H9 (cell line): ENCODE results near the gene KIF26B. TPM values are rescaled to one million over a fixed set of nuclear protein-coding genes. Genes with fewer than 3 reads are reported as not detected.

Source experiments
- DNase-seq: peaks from one replicate; pipeline ENCODE4 v3.0.0-alpha.2; 2017
- H2AFZ ChIP-seq: one replicate; pipeline ENCODE4 v1.6.1; 2013; ENCODE audit warnings: mild to moderate bottlenecking, low read length, control low read depth, moderate library complexity
- H2AK5ac ChIP-seq: 2 replicates; pipeline ENCODE4 v1.6.1; 2013; ENCODE audit warnings: low read length, control low read depth, mixed read lengths; ENCODE audit not compliant: insufficient read length
- H2BK120ac ChIP-seq: one replicate; pipeline ENCODE4 v1.6.1; 2013; ENCODE audit warnings: low read depth, mild to moderate bottlenecking, low read length, control low read depth, inconsistent platforms; ENCODE audit not compliant: poor library complexity, severe bottlenecking
- H2BK12ac ChIP-seq: 2 replicates; pipeline ENCODE4 v1.6.1; 2013; ENCODE audit warnings: low read length, control low read depth, mixed read lengths, low read depth; ENCODE audit not compliant: insufficient read length
- H2BK15ac ChIP-seq: 2 replicates; pipeline ENCODE4 v1.6.1; 2013; ENCODE audit warnings: low read depth, low read length, control low read depth
- H2BK20ac ChIP-seq: one replicate; pipeline ENCODE4 v1.6.1; 2013; ENCODE audit warnings: low read depth, mild to moderate bottlenecking, low read length, control low read depth, inconsistent platforms; ENCODE audit not compliant: poor library complexity, severe bottlenecking
- H2BK5ac ChIP-seq: 2 replicates; pipeline ENCODE4 v1.6.1; 2013; ENCODE audit warnings: low read length, control low read depth, mixed read lengths; ENCODE audit not compliant: insufficient read length
- H3K14ac ChIP-seq: 2 replicates; pipeline ENCODE4 v1.6.1; 2013; ENCODE audit warnings: low read length, control low read depth; ENCODE audit not compliant: insufficient read depth
- H3K18ac ChIP-seq: 2 replicates; pipeline ENCODE4 v1.6.1; 2013; ENCODE audit warnings: low read depth, mild to moderate bottlenecking, mixed read lengths, low read length, control low read depth; ENCODE audit not compliant: insufficient read length
- H3K23ac ChIP-seq: 2 replicates; pipeline ENCODE4 v1.6.1; 2013; ENCODE audit warnings: low read length, control low read depth, mixed read lengths, low read depth; ENCODE audit not compliant: insufficient read length
- H3K23me2 ChIP-seq: 2 replicates; pipeline ENCODE4 v1.6.1; 2013; ENCODE audit warnings: low read depth, mild to moderate bottlenecking, mixed read lengths, low read length, control low read depth; ENCODE audit not compliant: insufficient read length, poor library complexity, severe bottlenecking
- H3K27ac ChIP-seq: 2 replicates; pipeline ENCODE4 v1.5.1; 2013; ENCODE audit warnings: low read length, control low read depth, mixed read lengths, low read depth; ENCODE audit not compliant: insufficient read length
- H3K27me3 ChIP-seq: 2 replicates; pipeline ENCODE4 v1.6.1; 2013; ENCODE audit warnings: low read length, control low read depth, inconsistent platforms; ENCODE audit not compliant: insufficient read depth
- H3K4ac ChIP-seq: 2 replicates; pipeline ENCODE4 v1.6.1; 2013; ENCODE audit warnings: low read depth, mild to moderate bottlenecking, control low read depth, inconsistent platforms, low read length, moderate library complexity
- H3K4me1 ChIP-seq: 2 replicates; pipeline ENCODE4 v1.6.1; 2013; ENCODE audit warnings: low read length, control low read depth, inconsistent platforms; ENCODE audit not compliant: insufficient read depth
- H3K4me2 ChIP-seq: 2 replicates; pipeline ENCODE4 v1.6.1; 2013; ENCODE audit warnings: low read length, control low read depth, mixed read lengths; ENCODE audit not compliant: insufficient read length, insufficient read depth
- H3K56ac ChIP-seq: 2 replicates; pipeline ENCODE4 v1.6.1; 2013; ENCODE audit warnings: low read depth, mild to moderate bottlenecking, mixed read lengths, low read length, control low read depth; ENCODE audit not compliant: insufficient read length
- H3K79me1 ChIP-seq: 2 replicates; pipeline ENCODE4 v1.6.1; 2013; ENCODE audit warnings: low read depth, mild to moderate bottlenecking, moderate library complexity, low read length, control low read depth, inconsistent platforms; ENCODE audit not compliant: insufficient read depth, poor library complexity, severe bottlenecking
- H3K79me2 ChIP-seq: 2 replicates; pipeline ENCODE4 v1.6.1; 2013; ENCODE audit warnings: low read length, control low read depth, inconsistent platforms; ENCODE audit not compliant: insufficient read depth
- H3K9ac ChIP-seq: 2 replicates; pipeline ENCODE4 v1.6.1; 2013; ENCODE audit warnings: low read length, control low read depth, mixed read lengths; ENCODE audit not compliant: insufficient read length; ENCODE audit errors: extremely low read depth
- H3K9me3 ChIP-seq: one replicate; pipeline ENCODE4 v1.6.1; 2013; ENCODE audit warnings: low read depth, low read length, inconsistent platforms; ENCODE audit not compliant: control insufficient read depth
- H3T11ph ChIP-seq: one replicate; pipeline ENCODE4 v1.6.1; 2013; ENCODE audit warnings: mild to moderate bottlenecking, low read length, control low read depth, inconsistent platforms
- H4K20me1 ChIP-seq: one replicate; pipeline ENCODE4 v1.6.1; 2013; ENCODE audit not compliant: control insufficient read depth, insufficient read length, insufficient read depth
- H4K5ac ChIP-seq: 2 replicates; pipeline ENCODE4 v1.6.1; 2013; ENCODE audit warnings: low read depth, mild to moderate bottlenecking, mixed read lengths, low read length, control low read depth; ENCODE audit not compliant: insufficient read length
- H4K8ac ChIP-seq: replicated peaks from 2 replicates; pipeline ENCODE4 v1.6.1; 2013; ENCODE audit warnings: low read length, control low read depth, mixed read lengths, low read depth; ENCODE audit not compliant: insufficient read length
- H4K91ac ChIP-seq: 2 replicates; pipeline ENCODE4 v1.6.1; 2013; ENCODE audit warnings: low read depth, mild to moderate bottlenecking, moderate library complexity, mixed read lengths, low read length, control low read depth; ENCODE audit not compliant: insufficient read length
- H3K27ac Mint-ChIP-seq, 3 experiments: 2 replicates in 2 of 3; 3 replicates in 1 of 3; pipeline ENCODE4 v1.8.0; 2020 to 2021; ENCODE audit warnings: mixed read lengths in 3 of 3, mild to moderate bottlenecking in 1 of 3, moderate library complexity in 1 of 3
- H3K27me3 Mint-ChIP-seq: 2 replicates; pipeline ENCODE4 v1.8.0; 2021; ENCODE audit warnings: low read depth, mild to moderate bottlenecking, moderate library complexity, mixed read lengths
- H3K36me3 Mint-ChIP-seq, 3 experiments: 2 replicates in 2 of 3; 3 replicates in 1 of 3; pipeline ENCODE4 v1.8.0; 2020 to 2021; ENCODE audit warnings: low read depth in 3 of 3, mixed read lengths in 3 of 3; ENCODE audit not compliant: insufficient read depth in 1 of 3
- H3K4me1 Mint-ChIP-seq, 2 experiments: 2 replicates each; pipeline ENCODE4 v1.8.0; 2020; ENCODE audit warnings: mixed read lengths in 2 of 2
- H3K4me3 Mint-ChIP-seq, 2 experiments: 2 replicates in 1 of 2; 3 replicates in 1 of 2; pipeline ENCODE4 v1.8.0; 2020 to 2021; ENCODE audit warnings: mild to moderate bottlenecking in 2 of 2, mixed read lengths in 2 of 2, moderate library complexity in 1 of 2
- H3K9me3 Mint-ChIP-seq, 2 experiments: 2 replicates in 1 of 2; 3 replicates in 1 of 2; pipeline ENCODE4 v1.8.0; 2020; ENCODE audit warnings: mild to moderate bottlenecking in 2 of 2, mixed read lengths in 2 of 2, moderate library complexity in 1 of 2
- CTCF ChIP-seq: fragments of 200-600 bp; sonication (generic); conservative IDR thresholded peaks from 3 replicates; pipeline ENCODE4 v1.8.0; 2021; ENCODE audit warnings: antibody characterized with exemption, mild to moderate bottlenecking
- WGBS: extraction: QIAGEN DNeasy Blood & Tissue Kit; methylation state at CpG from one replicate; pipeline ENCODE4 v1.1.7; 2013; ENCODE audit warnings: missing lambda C conversion rate, low lambda C conversion rate, mixed read lengths; ENCODE audit not compliant: insufficient read length; ENCODE audit errors: extremely low coverage; 5-methylcytosine and 5-hydroxymethylcytosine counted together
- total RNA-seq: library from RNA; stranded (reverse); gene quantifications from 2 replicates; pipeline ENCODE4 v1.2.1, GENCODE V29; 2021

The KIF26B gene
- total RNA-seq, 1 experiment from 2014 or later, result 0.13 TPM

GRCh38 chr1:245611251-245611650 lies 456.5 kb downstream of the KIF26B start:
- no peak overlapping the region for H2AFZ ChIP-seq
- Mint-ChIP-seq H3K27ac (no peak overlapping the region), H3K4me3 (no peak overlapping the region), H3K9me3 (no peaks in the 10 kb centered on the region), H3K4me1 (peaks cover 3 to 15% of the 10 kb centered on the region in 2 experiments; a peak in 3 of 4 replicates), H3K36me3 (no peaks in the 10 kb centered on the region), H3K27me3 (no peaks in the 10 kb centered on the region)
- no peak overlapping the region for H2BK5ac ChIP-seq
- H2BK120ac ChIP-seq, result no peak overlapping the region
- H2AK5ac ChIP-seq, result no peak overlapping the region
- no peaks in the 10 kb centered on the region for H3K9me3 ChIP-seq
- no peaks in the 10 kb centered on the region for H4K20me1 ChIP-seq
- no peak overlapping the region for H3K4ac ChIP-seq
- H4K5ac ChIP-seq, result no peak overlapping the region
- H3K79me1 ChIP-seq, result no peaks in the 10 kb centered on the region
- no peak overlapping the region for H3K23ac ChIP-seq
- H3K14ac ChIP-seq, result no peak overlapping the region
- H3K56ac ChIP-seq, result no peak overlapping the region
- H2BK15ac ChIP-seq, result no peak overlapping the region
- TF ChIP-seq CTCF, result no peak
- H3K79me2 ChIP-seq, result no peaks in the 10 kb centered on the region
- no peak for DNase-seq
- no peak overlapping the region for H4K91ac ChIP-seq
- H3K4me2 ChIP-seq, result no peak overlapping the region
- H3K23me2 ChIP-seq, result peaks cover 2% of the 10 kb centered on the region
- no peak overlapping the region for H2BK20ac ChIP-seq
- H3K9ac ChIP-seq, result no peak overlapping the region
- H3K27me3 ChIP-seq, result no peaks in the 10 kb centered on the region
- no peak overlapping the region for H2BK12ac ChIP-seq
- H3K27ac ChIP-seq, result no peak overlapping the region
- no peak overlapping the region for H3T11ph ChIP-seq
- no CpG with 5 or more reads among the region's 2 CpGs for WGBS
- H3K18ac ChIP-seq, result no peak overlapping the region
- no peak overlapping the region for H4K8ac ChIP-seq
- H3K4me1 ChIP-seq, result no peaks in the 10 kb centered on the region
